HCT116 (cell line): Measurements from ENCODE around the gene MEGF6. TPM values are rescaled to one million over a fixed set of nuclear protein-coding genes. Genes with fewer than 3 reads are reported as not detected.
A peak's percentile ranks its signal among the peaks of the same experiment; 100 is the strongest.

Experiments
- ATAC-seq: fragments of 200-7000 bp; cut with Tn5 transposase; 2 replicates; pipeline ENCODE4 v1.9.1; 2020; ENCODE audit warnings: mild to moderate bottlenecking, moderate library complexity
- BruUV-seq: library from RNA; stranded (reverse); fragments of 400-500 nt; replicated peaks from 2 replicates; lab custom pipeline; 2021; lab: Mats Ljungman, UMichigan
- CTCF ChIA-PET: fragments of 300-600 bp; sonication (Branson Sonifier 250); formaldehyde crosslinking; loops from one replicate; lab custom pipeline; 2021; ENCODE audit warnings: antibody characterized with exemption; lab: Charles Lee
- POLR2A ChIA-PET: fragments of 300-600, 350-600 bp; sonication (Branson Sonifier 250); formaldehyde crosslinking; loops from one replicate; lab custom pipeline; 2021; ENCODE audit warnings: antibody characterized with exemption; lab: Charles Lee
- RAD21 ChIA-PET, 2 experiments: fragments of 300-600 bp; sonication (Branson Sonifier 250); formaldehyde crosslinking; loops; one replicate each; lab custom pipeline; 2023; ENCODE audit warnings: low total read pairs in 2 of 2; ENCODE audit not compliant: uncharacterized antibody in 2 of 2, unreplicated experiment in 2 of 2, low non-redundant PET in 1 of 2; lab: Charles Lee
- DNase-seq: peaks from one replicate; pipeline ENCODE4 v3.0.0-alpha.2; 2010; ENCODE audit warnings: low read depth, low spot score
- H2AFZ ChIP-seq: fragments of 200-600 bp; shearing (Covaris generic), sonication (generic); 2 replicates; pipeline ENCODE4 v1.6.1; 2017; ENCODE audit warnings: low read depth, mixed run types, mixed read lengths, antibody characterized with exemption, low read length; ENCODE audit not compliant: poor library complexity, severe bottlenecking
- H3K27ac ChIP-seq: 2 replicates; pipeline ENCODE4 v1.5.1; 2012; ENCODE audit warnings: low read depth, low read length
- H3K27me3 ChIP-seq: fragments of 200-600 bp; sonication (generic); 2 replicates; pipeline ENCODE4 v1.6.1; 2016; ENCODE audit warnings: mixed run types, low read length, mixed read lengths; ENCODE audit not compliant: insufficient read depth
- H3K36me3 ChIP-seq, 2 experiments: fragments of 200-500 bp in 1 of 2; fragments of 200-600 bp in 1 of 2; sonication (Bioruptor generic) in 1 of 2; sonication (generic) in 1 of 2; 2 replicates each; pipeline versions ENCODE4 v1.5.1 to v1.6.1; 2014 to 2016; ENCODE audit warnings: low read length in 2 of 2, inconsistent platforms in 1 of 2, mixed read lengths in 1 of 2, mixed run types in 1 of 2; ENCODE audit not compliant: insufficient read depth in 2 of 2, control insufficient read depth in 1 of 2
- H3K4me1 ChIP-seq, 2 experiments: fragments of 200-600 bp in 1 of 2; sonication (generic) in 1 of 2; 2 replicates each; pipeline versions ENCODE4 v1.5.1 to v1.6.1; 2012 to 2017; ENCODE audit warnings: low read length in 2 of 2, inconsistent platforms in 1 of 2, mild to moderate bottlenecking in 1 of 2, mixed read lengths in 1 of 2, mixed run types in 1 of 2, moderate library complexity in 1 of 2; ENCODE audit not compliant: insufficient read depth in 2 of 2, control insufficient read depth in 1 of 2
- H3K4me2 ChIP-seq: fragments of 200-600 bp; sonication (generic); 2 replicates; pipeline ENCODE4 v1.6.1; 2017; ENCODE audit warnings: mixed run types, low read length, mixed read lengths
- H3K4me3 ChIP-seq, 2 experiments: fragments of 200-600 bp in 1 of 2; sonication (generic) in 1 of 2; replicated peaks in 1 of 2; 2 replicates each; pipeline ENCODE4 v1.5.1; 2011 to 2016; ENCODE audit warnings: low read length in 2 of 2, control low read depth in 1 of 2, low read depth in 1 of 2, mild to moderate bottlenecking in 1 of 2, mixed read lengths in 1 of 2, mixed run types in 1 of 2
- H3K79me2 ChIP-seq: fragments of 200-600 bp; sonication (generic); 2 replicates; pipeline ENCODE4 v1.6.1; 2017; ENCODE audit warnings: mild to moderate bottlenecking, mixed run types, low read length, moderate library complexity, mixed read lengths; ENCODE audit not compliant: insufficient read depth
- H3K9ac ChIP-seq: fragments of 200-600 bp; sonication (generic); 2 replicates; pipeline ENCODE4 v1.6.1; 2016; ENCODE audit warnings: low read length, mixed read lengths
- H3K9me2 ChIP-seq: fragments of 200-600 bp; sonication (generic), shearing (Covaris generic); 2 replicates; pipeline ENCODE4 v1.6.1; 2017; ENCODE audit warnings: mixed run types, mild to moderate bottlenecking, moderate library complexity; ENCODE audit not compliant: insufficient read depth
- H3K9me3 ChIP-seq, 2 experiments: fragments of 200-500 bp in 1 of 2; fragments of 200-600 bp in 1 of 2; sonication (Bioruptor generic) in 1 of 2; sonication (generic) in 1 of 2; 2 replicates each; pipeline ENCODE4 v1.6.1; 2014 to 2017; ENCODE audit warnings: low read length in 2 of 2, mixed read lengths in 2 of 2, inconsistent platforms in 1 of 2, low read depth in 1 of 2, mild to moderate bottlenecking in 1 of 2, mixed run types in 1 of 2, moderate library complexity in 1 of 2; ENCODE audit not compliant: control insufficient read depth in 1 of 2, insufficient read depth in 1 of 2
- H4K20me1 ChIP-seq: fragments of 200-600 bp; sonication (generic), shearing (Covaris generic); 2 replicates; pipeline ENCODE4 v1.6.1; 2017; ENCODE audit warnings: mixed run types, mild to moderate bottlenecking, moderate library complexity; ENCODE audit not compliant: insufficient read depth
- CEBPB ChIP-seq: IDR thresholded peaks from 2 replicates; pipeline ENCODE4 v1.6.1; 2012; ENCODE audit warnings: low read depth
- CTCF ChIP-seq, 3 experiments: fragments of 200-600 bp in 1 of 3; sonication (generic) in 1 of 3; IDR thresholded peaks in 2 of 3; conservative IDR thresholded peaks in 1 of 3; 2 replicates each; pipeline ENCODE4 v1.5.1; 2012 to 2017; ENCODE audit warnings: low read depth in 2 of 3, low read length in 2 of 3, antibody characterized with exemption in 1 of 3, borderline replicate concordance in 1 of 3, control low read depth in 1 of 3, mild to moderate bottlenecking in 1 of 3, mixed read lengths in 1 of 3, mixed run types in 1 of 3, moderate library complexity in 1 of 3; ENCODE audit not compliant: insufficient read depth in 1 of 3
- EGR1 ChIP-seq: IDR thresholded peaks from 2 replicates; pipeline ENCODE4 v1.6.1; 2012; ENCODE audit warnings: low read depth
- ELF1 ChIP-seq: IDR thresholded peaks from 2 replicates; pipeline ENCODE4 v1.6.1; 2012; ENCODE audit warnings: low read depth, borderline replicate concordance
- EZH2phosphoT487 ChIP-seq: fragments of 200-600 bp; IDR thresholded peaks from 2 replicates; pipeline ENCODE4 v1.6.1; 2018; ENCODE audit warnings: antibody characterized with exemption, borderline replicate concordance
- FOSL1 ChIP-seq: IDR thresholded peaks from 2 replicates; pipeline ENCODE4 v1.6.1; 2012; ENCODE audit warnings: low read depth
- JUND ChIP-seq: IDR thresholded peaks from 2 replicates; pipeline ENCODE4 v1.6.1; 2012
- POLR2A ChIP-seq: IDR thresholded peaks from 2 replicates; pipeline ENCODE4 v1.7.0; 2011; ENCODE audit warnings: borderline replicate concordance; ENCODE audit not compliant: insufficient read depth, insufficient read length; ENCODE audit errors: extremely low read depth
- POLR2AphosphoS5 ChIP-seq: IDR thresholded peaks from 2 replicates; pipeline ENCODE4 v1.6.1; 2011; ENCODE audit warnings: mild to moderate bottlenecking, low read depth, low read length, moderate library complexity
- SIN3A ChIP-seq: IDR thresholded peaks from 2 replicates; pipeline ENCODE4 v1.6.1; 2012; ENCODE audit warnings: low read depth
- SRF ChIP-seq: IDR thresholded peaks from 2 replicates; pipeline ENCODE4 v1.6.1; 2012; ENCODE audit warnings: low read depth
- YY1 ChIP-seq: IDR thresholded peaks from 2 replicates; pipeline ENCODE4 v1.6.1; 2011; ENCODE audit warnings: low read length, low read depth, moderate library complexity, mild to moderate bottlenecking; ENCODE audit not compliant: insufficient replicate concordance; ENCODE audit errors: extremely low read depth
- ZFX ChIP-seq: fragments of 450-650 bp; IDR thresholded peaks from 2 replicates; pipeline ENCODE4 v1.6.1; 2017
- ZNF274 ChIP-seq: fragments of 200-500 bp; sonication (Bioruptor generic); IDR thresholded peaks from 2 replicates; pipeline ENCODE4 v1.6.1; 2014; ENCODE audit warnings: mild to moderate bottlenecking, low read depth, low read length, inconsistent platforms
- intact Hi-C: fragments of 100-400 bp; cut with micrococcal nuclease; formaldehyde crosslinking; loops from 2 replicates; pipeline ENCODE4 v1.10.0; 2022
- total RNA-seq: library from RNA; stranded (reverse); gene quantifications from one replicate; pipeline ENCODE4 v1.2.1, GENCODE V29; 2021; ENCODE audit not compliant: unreplicated experiment
- TF ChIP-seq, protein P1 (sequence below): IDR thresholded peaks from 2 replicates; pipeline ENCODE4 v1.6.1; 2011; ENCODE audit warnings: mild to moderate bottlenecking, low read length, moderate library complexity; ENCODE audit not compliant: insufficient replicate concordance; ENCODE audit errors: extremely low read depth
- TF ChIP-seq, protein P2 (sequence below): IDR thresholded peaks from 2 replicates; pipeline ENCODE4 v1.6.1; 2012
- TF ChIP-seq, protein P3 (sequence below): IDR thresholded peaks from 2 replicates; pipeline ENCODE4 v1.6.1; 2012

The MEGF6 gene
- total RNA-seq, 1 experiment from 2014 or later: 47.6 TPM

DNA sequence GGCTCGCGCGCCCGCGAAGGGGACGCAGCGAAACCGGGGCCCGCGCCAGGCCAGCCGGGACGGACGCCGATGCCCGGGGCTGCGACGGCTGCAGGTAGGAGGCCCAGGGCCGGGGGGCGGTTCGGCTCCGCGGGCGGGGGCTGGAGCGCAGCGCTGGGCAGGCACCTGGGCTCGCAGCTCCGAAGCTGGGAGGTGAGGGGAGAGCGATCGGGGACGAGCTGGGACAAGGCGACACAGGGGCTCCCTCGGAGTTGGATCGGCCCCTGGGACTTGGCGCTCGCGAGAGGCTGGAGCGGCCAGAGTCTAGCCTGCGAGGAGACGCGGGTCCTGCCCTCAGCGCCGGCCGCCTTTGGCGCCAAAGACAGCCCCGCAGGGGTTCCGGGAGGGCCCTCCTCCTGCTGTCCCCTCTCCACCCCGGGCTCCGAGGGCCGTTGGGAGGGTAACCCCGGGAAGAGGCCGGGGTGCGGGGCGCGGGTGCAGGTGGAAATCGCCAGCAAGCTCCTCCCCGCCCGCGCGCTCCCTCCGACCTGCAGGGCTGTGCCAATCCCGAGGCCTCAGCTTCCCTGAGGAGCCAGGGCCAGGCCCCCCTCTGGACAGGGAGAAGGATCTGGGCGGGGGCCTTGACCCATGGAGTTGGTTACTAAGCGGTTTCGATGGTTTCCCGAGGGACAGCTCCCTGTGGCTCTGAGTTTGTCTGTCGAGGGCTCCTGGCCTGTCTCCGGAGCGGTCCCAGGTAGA, 41.4 kb upstream of the MEGF6 start:
- peak overlapping the region; percentile 91 for H3K4me2 ChIP-seq
- no peak for TF ChIP-seq SRF
- peak; percentile 50; the same call in 1 of the 2 replicates for TF ChIP-seq SIN3A
- TF ChIP-seq ELF1: no peak
- TF ChIP-seq, protein P1, sequence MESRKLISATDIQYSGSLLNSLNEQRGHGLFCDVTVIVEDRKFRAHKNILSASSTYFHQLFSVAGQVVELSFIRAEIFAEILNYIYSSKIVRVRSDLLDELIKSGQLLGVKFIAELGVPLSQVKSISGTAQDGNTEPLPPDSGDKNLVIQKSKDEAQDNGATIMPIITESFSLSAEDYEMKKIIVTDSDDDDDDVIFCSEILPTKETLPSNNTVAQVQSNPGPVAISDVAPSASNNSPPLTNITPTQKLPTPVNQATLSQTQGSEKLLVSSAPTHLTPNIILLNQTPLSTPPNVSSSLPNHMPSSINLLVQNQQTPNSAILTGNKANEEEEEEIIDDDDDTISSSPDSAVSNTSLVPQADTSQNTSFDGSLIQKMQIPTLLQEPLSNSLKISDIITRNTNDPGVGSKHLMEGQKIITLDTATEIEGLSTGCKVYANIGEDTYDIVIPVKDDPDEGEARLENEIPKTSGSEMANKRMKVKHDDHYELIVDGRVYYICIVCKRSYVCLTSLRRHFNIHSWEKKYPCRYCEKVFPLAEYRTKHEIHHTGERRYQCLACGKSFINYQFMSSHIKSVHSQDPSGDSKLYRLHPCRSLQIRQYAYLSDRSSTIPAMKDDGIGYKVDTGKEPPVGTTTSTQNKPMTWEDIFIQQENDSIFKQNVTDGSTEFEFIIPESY: no peak
- TF ChIP-seq JUND: no peak
- no peak for TF ChIP-seq YY1
- TF ChIP-seq EZH2phosphoT487: no peak
- TF ChIP-seq POLR2A: no peak
- TF ChIP-seq, protein P2, sequence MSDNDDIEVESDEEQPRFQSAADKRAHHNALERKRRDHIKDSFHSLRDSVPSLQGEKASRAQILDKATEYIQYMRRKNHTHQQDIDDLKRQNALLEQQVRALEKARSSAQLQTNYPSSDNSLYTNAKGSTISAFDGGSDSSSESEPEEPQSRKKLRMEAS: peak; percentile 50
- no peak; the same call in 1 of the 2 replicates for TF ChIP-seq EGR1
- TF ChIP-seq CTCF (IDR thresholded peaks at IDR 0.05 in 2 of 3, conservative IDR thresholded peaks at IDR 0.05 in 1 of 3; ENCODE audit: borderline replicate concordance in 1 of 3, insufficient read depth in 1 of 3, low read depth in 2 of 3, low read length in 2 of 3): no peak
- TF ChIP-seq CEBPB: no peak
- peak; percentile 54 for TF ChIP-seq ZFX
- TF ChIP-seq, protein P3, sequence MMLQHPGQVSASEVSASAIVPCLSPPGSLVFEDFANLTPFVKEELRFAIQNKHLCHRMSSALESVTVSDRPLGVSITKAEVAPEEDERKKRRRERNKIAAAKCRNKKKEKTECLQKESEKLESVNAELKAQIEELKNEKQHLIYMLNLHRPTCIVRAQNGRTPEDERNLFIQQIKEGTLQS: no peak
- no peak for TF ChIP-seq FOSL1
- peak; percentile 35; the same call in 1 of the 2 replicates for TF ChIP-seq POLR2AphosphoS5
- TF ChIP-seq ZNF274: no peak
- TF ChIP-seq, all 23 proteins: peak for 4
- no peaks in the 10 kb centered on the region for H3K9me3 ChIP-seq
- no peaks in the 10 kb centered on the region for H3K9me2 ChIP-seq
- BruUV-seq: no TSS peak
- H3K9ac ChIP-seq: peak overlapping the region; percentile 85
- DNase-seq (peak; percentile 18), ATAC-seq (peak; percentile 67)
- peaks cover 66% of the 10 kb centered on the region for H3K79me2 ChIP-seq
- H3K36me3 ChIP-seq: peaks cover 0 to 3% of the 10 kb centered on the region in 2 experiments; a peak in 2 of 4 replicates
- no peak overlapping the region for H2AFZ ChIP-seq
- H3K27ac ChIP-seq: peak overlapping the region; percentile 64
- no peaks in the 10 kb centered on the region for H3K27me3 ChIP-seq
- no peaks in the 10 kb centered on the region for H4K20me1 ChIP-seq
- peaks cover 18 to 29% of the 10 kb centered on the region in 2 experiments for H3K4me1 ChIP-seq
- intact Hi-C loops: no loop called here
- peak overlapping the region; percentile 70 to 80 for H3K4me3 ChIP-seq
- RAD21 ChIA-PET: no interaction called here
- POLR2A ChIA-PET: interaction anchor here (0.8 to 0.9 kb wide), 2 partner anchors 9 to 14 kb away, joined by 3 to 4 read pairs; no protein-coding TSS in a partner anchor
- CTCF ChIA-PET: interaction anchor here (1.3 to 1.4 kb wide), 2 partner anchors 34 to 123 kb away, joined by 3 to 5 read pairs; no protein-coding TSS in a partner anchor
